ELF-1 (cell line): ENCODE results near the gene IFNA2.
"Not testable (repeated sequence)": the region's sequence is repeated elsewhere in the genome, so short reads cannot be mapped to it uniquely, and the experiment has no call there.

Source experiments
- DNase-seq: peaks from one replicate; pipeline ENCODE4 v3.0.0-alpha.2; 2016; ENCODE audit warnings: low read depth, low spot score

Gene IFNA2

GRCh38 chr9:21381448-21382339 lies 3.5 kb downstream of the IFNA2 start:
- DNase-seq = peak; percentile 65

GRCh38 chr9:21371467-21371866 lies 13.7 kb downstream of the IFNA2 start:
- not testable (repeated sequence) for DNase-seq

- DNase-seq = no peak
Measured at GRCh38 chr9:21367957-21368356, 17.2 kb downstream of the IFNA2 start, which contains the start of gene IFNA13. TSS of gene IFNA13 (minus strand) at chr9:21368057. CDS start at chr9:21368010, 47 bp downstream.

- DNase-seq = not testable (repeated sequence)
Measured at GRCh38 chr9:21367169-21367568, 18.0 kb downstream of the IFNA2 start.

GRCh38 chr9:21362287-21362686 lies 22.9 kb downstream of the IFNA2 start:
- DNase-seq = no peak

- DNase-seq = no peak
Measured at GRCh38 chr9:21357479-21358460, 27.4 kb downstream of the IFNA2 start.

- no peak for DNase-seq
Measured at GRCh38 chr9:21350787-21351186, 34.4 kb downstream of the IFNA2 start, which contains the start of gene IFNA6. TSS of gene IFNA6 (minus strand) at chr9:21350887. CDS start at chr9:21350887, 0 bp downstream.

- DNase-seq = no peak
Measured at GRCh38 chr9:21348430-21348970, 36.7 kb downstream of the IFNA2 start.

- DNase-seq = no peak
Measured at GRCh38 chr9:21340735-21341134, 44.5 kb downstream of the IFNA2 start.

- DNase-seq = no peak
Measured at GRCh38 chr9:21336457-21336856, 48.7 kb downstream of the IFNA2 start.

- DNase-seq = peak; percentile 89
Measured at GRCh38 chr9:21334701-21335632, 50.2 kb downstream of the IFNA2 start, which contains the start of gene KLHL9. TSS of gene KLHL9 (minus strand) at chr9:21335404. CDS start at chr9:21334859, 545 bp downstream.
